ENCODE results near the gene KRT27.

KRT27 gene

DNA sequence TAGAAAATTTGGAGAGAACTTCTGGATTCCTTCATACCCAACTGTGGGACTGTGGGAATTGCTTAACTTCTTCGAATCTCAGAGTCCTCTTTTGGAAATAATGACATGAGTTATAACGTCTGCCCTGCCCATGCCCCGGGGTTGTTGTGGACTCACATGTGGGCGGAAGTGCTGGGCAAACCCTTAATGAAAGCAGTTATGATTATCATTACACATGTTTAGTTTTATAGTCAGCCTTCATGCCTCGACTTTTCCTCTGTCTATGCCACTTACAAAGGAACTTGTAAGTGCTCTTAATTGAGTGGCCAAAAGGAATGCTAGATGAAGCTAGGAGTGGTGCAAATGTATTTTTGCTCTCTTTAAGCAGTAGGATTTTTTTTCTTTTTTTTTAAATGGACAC, 3.9 kb downstream of the KRT27 start:
- no peak for ATAC-seq

DNA sequence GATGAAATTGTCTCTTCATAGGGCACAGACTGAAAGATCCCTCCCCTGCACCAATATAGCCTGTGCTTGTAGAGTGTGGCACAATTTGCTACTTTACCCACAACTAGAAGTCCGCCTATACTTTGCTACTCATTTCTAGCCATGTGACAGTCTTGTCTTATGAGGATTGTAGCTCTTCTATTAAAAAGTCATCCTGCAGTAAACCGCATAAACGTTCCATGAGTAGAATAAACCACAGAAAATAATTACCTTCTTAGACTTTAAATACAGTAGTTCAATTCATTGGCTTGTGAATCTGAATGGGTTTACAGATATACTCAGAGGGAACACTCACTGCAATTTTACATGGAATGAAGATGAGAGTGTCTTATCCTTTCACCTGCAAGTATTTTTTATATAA, 4.4 kb downstream of the KRT27 start:
- no peak for ATAC-seq
- TF ChIP-seq, protein P1, sequence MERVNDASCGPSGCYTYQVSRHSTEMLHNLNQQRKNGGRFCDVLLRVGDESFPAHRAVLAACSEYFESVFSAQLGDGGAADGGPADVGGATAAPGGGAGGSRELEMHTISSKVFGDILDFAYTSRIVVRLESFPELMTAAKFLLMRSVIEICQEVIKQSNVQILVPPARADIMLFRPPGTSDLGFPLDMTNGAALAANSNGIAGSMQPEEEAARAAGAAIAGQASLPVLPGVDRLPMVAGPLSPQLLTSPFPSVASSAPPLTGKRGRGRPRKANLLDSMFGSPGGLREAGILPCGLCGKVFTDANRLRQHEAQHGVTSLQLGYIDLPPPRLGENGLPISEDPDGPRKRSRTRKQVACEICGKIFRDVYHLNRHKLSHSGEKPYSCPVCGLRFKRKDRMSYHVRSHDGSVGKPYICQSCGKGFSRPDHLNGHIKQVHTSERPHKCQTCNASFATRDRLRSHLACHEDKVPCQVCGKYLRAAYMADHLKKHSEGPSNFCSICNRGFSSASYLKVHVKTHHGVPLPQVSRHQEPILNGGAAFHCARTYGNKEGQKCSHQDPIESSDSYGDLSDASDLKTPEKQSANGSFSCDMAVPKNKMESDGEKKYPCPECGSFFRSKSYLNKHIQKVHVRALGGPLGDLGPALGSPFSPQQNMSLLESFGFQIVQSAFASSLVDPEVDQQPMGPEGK (CRISPR knock-in tag; IDR thresholded peaks at IDR 0.05; ENCODE audit: borderline replicate concordance): no peak
- TF ChIP-seq SNAI2 (CRISPR knock-in tag; IDR thresholded peaks at IDR 0.05) (no peak), ZFP3 (CRISPR knock-in tag; IDR thresholded peaks at IDR 0.05) (no peak), ESRRG (CRISPR knock-in tag; IDR thresholded peaks at IDR 0.05) (no peak), ZNF8 (CRISPR knock-in tag; IDR thresholded peaks at IDR 0.05) (no peak), TCF4 (CRISPR knock-in tag; IDR thresholded peaks at IDR 0.05; ENCODE audit: borderline replicate concordance) (no peak), ARNTL (CRISPR knock-in tag; IDR thresholded peaks at IDR 0.05; ENCODE audit: borderline replicate concordance, low read depth) (no peak), ZNF70 (CRISPR knock-in tag; IDR thresholded peaks at IDR 0.05) (no peak), RARB (CRISPR knock-in tag; IDR thresholded peaks at IDR 0.05) (no peak), ZNF565 (CRISPR knock-in tag; conservative IDR thresholded peaks at IDR 0.05; ENCODE audit: low read depth) (no peak), CSDC2 (CRISPR knock-in tag; IDR thresholded peaks at IDR 0.05) (no peak), PPARA (CRISPR knock-in tag; IDR thresholded peaks at IDR 0.05; ENCODE audit: borderline replicate concordance) (no peak), TOX (CRISPR knock-in tag; IDR thresholded peaks at IDR 0.05; ENCODE audit: borderline replicate concordance) (no peak), ZFP30 (CRISPR knock-in tag; IDR thresholded peaks at IDR 0.05) (no peak)
- TF ChIP-seq, protein P2, sequence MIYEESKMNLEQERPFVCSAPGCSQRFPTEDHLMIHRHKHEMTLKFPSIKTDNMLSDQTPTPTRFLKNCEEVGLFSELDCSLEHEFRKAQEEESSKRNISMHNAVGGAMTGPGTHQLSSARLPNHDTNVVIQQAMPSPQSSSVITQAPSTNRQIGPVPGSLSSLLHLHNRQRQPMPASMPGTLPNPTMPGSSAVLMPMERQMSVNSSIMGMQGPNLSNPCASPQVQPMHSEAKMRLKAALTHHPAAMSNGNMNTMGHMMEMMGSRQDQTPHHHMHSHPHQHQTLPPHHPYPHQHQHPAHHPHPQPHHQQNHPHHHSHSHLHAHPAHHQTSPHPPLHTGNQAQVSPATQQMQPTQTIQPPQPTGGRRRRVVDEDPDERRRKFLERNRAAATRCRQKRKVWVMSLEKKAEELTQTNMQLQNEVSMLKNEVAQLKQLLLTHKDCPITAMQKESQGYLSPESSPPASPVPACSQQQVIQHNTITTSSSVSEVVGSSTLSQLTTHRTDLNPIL (CRISPR knock-in tag; IDR thresholded peaks at IDR 0.05; ENCODE audit: low read depth): no peak
- TF ChIP-seq, protein P3, sequence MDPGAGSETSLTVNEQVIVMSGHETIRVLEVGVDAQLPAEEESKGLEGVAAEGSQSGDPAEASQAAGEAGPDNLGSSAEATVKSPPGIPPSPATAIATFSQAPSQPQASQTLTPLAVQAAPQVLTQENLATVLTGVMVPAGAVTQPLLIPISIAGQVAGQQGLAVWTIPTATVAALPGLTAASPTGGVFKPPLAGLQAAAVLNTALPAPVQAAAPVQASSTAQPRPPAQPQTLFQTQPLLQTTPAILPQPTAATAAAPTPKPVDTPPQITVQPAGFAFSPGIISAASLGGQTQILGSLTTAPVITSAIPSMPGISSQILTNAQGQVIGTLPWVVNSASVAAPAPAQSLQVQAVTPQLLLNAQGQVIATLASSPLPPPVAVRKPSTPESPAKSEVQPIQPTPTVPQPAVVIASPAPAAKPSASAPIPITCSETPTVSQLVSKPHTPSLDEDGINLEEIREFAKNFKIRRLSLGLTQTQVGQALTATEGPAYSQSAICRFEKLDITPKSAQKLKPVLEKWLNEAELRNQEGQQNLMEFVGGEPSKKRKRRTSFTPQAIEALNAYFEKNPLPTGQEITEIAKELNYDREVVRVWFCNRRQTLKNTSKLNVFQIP (CRISPR knock-in tag; IDR thresholded peaks at IDR 0.05; ENCODE audit: borderline replicate concordance, low read depth): no peak

More for the DNA sequence above, 3.9 kb downstream of the KRT27 start:
- TF ChIP-seq CSDC2 (CRISPR knock-in tag; IDR thresholded peaks at IDR 0.05) (no peak), ZFP3 (CRISPR knock-in tag; IDR thresholded peaks at IDR 0.05) (no peak), ZNF8 (CRISPR knock-in tag; IDR thresholded peaks at IDR 0.05) (no peak), ISL1 (CRISPR knock-in tag; IDR thresholded peaks at IDR 0.05) (no peak), GLIS3 (CRISPR knock-in tag; IDR thresholded peaks at IDR 0.05) (no peak), ZFP30 (CRISPR knock-in tag; IDR thresholded peaks at IDR 0.05) (no peak), BACH2 (CRISPR knock-in tag; IDR thresholded peaks at IDR 0.05; ENCODE audit: borderline replicate concordance) (no peak)
- TF ChIP-seq, protein P3 (CRISPR knock-in tag; IDR thresholded peaks at IDR 0.05; ENCODE audit: borderline replicate concordance, low read depth): no peak

DNA sequence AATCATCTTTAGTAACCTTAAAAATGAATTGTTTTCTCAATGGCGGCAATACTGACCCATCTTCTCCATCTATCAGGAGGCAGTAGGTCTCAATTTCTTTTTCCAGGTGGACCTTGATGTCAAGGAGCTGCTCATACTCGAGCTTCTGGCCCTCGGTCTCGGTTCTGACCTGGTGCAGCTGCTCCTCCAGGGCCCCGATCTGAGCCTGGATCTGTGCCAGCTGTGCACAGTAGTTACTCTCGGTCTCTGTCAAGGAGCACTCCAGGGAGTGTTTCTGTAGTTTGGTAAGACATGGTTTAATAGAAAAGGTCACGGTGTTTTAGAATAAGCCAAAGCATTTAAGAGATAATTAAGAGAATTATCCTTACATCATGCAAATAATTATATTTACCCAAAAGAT, 4.9 kb downstream of the KRT27 start:
- ATAC-seq: no peak
- TF ChIP-seq ZFP30 (CRISPR knock-in tag; IDR thresholded peaks at IDR 0.05) (no peak), ZFP3 (CRISPR knock-in tag; IDR thresholded peaks at IDR 0.05) (no peak), RARB (CRISPR knock-in tag; IDR thresholded peaks at IDR 0.05) (no peak), ZNF8 (CRISPR knock-in tag; IDR thresholded peaks at IDR 0.05) (no peak), ISL1 (CRISPR knock-in tag; IDR thresholded peaks at IDR 0.05) (no peak), ZNF70 (CRISPR knock-in tag; IDR thresholded peaks at IDR 0.05) (no peak)
- TF ChIP-seq, protein P1 (CRISPR knock-in tag; IDR thresholded peaks at IDR 0.05; ENCODE audit: borderline replicate concordance): no peak
- TF ChIP-seq, protein P3 (CRISPR knock-in tag; IDR thresholded peaks at IDR 0.05; ENCODE audit: borderline replicate concordance, low read depth): no peak
- TF ChIP-seq, protein P2 (CRISPR knock-in tag; IDR thresholded peaks at IDR 0.05; ENCODE audit: low read depth): no peak
- TF ChIP-seq, protein P4, sequence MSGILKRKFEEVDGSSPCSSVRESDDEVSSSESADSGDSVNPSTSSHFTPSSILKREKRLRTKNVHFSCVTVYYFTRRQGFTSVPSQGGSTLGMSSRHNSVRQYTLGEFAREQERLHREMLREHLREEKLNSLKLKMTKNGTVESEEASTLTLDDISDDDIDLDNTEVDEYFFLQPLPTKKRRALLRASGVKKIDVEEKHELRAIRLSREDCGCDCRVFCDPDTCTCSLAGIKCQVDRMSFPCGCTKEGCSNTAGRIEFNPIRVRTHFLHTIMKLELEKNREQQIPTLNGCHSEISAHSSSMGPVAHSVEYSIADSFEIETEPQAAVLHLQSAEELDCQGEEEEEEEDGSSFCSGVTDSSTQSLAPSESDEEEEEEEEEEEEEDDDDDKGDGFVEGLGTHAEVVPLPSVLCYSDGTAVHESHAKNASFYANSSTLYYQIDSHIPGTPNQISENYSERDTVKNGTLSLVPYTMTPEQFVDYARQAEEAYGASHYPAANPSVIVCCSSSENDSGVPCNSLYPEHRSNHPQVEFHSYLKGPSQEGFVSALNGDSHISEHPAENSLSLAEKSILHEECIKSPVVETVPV (CRISPR knock-in tag; IDR thresholded peaks at IDR 0.05): no peak
- TF ChIP-seq, protein P5, sequence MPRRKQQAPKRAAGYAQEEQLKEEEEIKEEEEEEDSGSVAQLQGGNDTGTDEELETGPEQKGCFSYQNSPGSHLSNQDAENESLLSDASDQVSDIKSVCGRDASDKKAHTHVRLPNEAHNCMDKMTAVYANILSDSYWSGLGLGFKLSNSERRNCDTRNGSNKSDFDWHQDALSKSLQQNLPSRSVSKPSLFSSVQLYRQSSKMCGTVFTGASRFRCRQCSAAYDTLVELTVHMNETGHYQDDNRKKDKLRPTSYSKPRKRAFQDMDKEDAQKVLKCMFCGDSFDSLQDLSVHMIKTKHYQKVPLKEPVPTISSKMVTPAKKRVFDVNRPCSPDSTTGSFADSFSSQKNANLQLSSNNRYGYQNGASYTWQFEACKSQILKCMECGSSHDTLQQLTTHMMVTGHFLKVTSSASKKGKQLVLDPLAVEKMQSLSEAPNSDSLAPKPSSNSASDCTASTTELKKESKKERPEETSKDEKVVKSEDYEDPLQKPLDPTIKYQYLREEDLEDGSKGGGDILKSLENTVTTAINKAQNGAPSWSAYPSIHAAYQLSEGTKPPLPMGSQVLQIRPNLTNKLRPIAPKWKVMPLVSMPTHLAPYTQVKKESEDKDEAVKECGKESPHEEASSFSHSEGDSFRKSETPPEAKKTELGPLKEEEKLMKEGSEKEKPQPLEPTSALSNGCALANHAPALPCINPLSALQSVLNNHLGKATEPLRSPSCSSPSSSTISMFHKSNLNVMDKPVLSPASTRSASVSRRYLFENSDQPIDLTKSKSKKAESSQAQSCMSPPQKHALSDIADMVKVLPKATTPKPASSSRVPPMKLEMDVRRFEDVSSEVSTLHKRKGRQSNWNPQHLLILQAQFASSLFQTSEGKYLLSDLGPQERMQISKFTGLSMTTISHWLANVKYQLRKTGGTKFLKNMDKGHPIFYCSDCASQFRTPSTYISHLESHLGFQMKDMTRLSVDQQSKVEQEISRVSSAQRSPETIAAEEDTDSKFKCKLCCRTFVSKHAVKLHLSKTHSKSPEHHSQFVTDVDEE (CRISPR knock-in tag; IDR thresholded peaks at IDR 0.05): no peak
